GM23338 (cell line): Measurements from ENCODE around the gene CA12. TPM values are rescaled to one million over a fixed set of nuclear protein-coding genes. Genes with fewer than 3 reads are reported as not detected.

Experiments
- ATAC-seq: fragments of 200-7000 bp; cut with Tn5 transposase; 3 replicates; pipeline ENCODE4 v1.9.1; 2020
- DNase-seq: peaks from one replicate; pipeline ENCODE4 v3.0.0-alpha.2; 2015; ENCODE audit warnings: low spot score
- H2AFZ ChIP-seq: fragments of 200-600 bp; sonication (generic); 2 replicates; pipeline ENCODE4 v1.8.0; 2016; ENCODE audit warnings: antibody characterized with exemption, mild to moderate bottlenecking, moderate library complexity
- H3F3A ChIP-seq: fragments of 200-600 bp; sonication (generic); replicated peaks from 2 replicates; pipeline ENCODE4 v1.8.0; 2017; ENCODE audit warnings: antibody characterized with exemption, mixed run types, low read depth
- H3K27ac ChIP-seq: fragments of 200-600 bp; sonication (generic); 2 replicates; pipeline ENCODE4 v1.6.1; 2016; ENCODE audit warnings: low read depth
- H3K27me3 ChIP-seq: fragments of 200-600 bp; sonication (generic); 2 replicates; pipeline ENCODE4 v1.8.0; 2016; ENCODE audit warnings: mild to moderate bottlenecking, mixed run types, moderate library complexity; ENCODE audit not compliant: insufficient read depth
- H3K36me3 ChIP-seq: fragments of 200-600 bp; sonication (generic); 2 replicates; pipeline ENCODE4 v1.8.0; 2016; ENCODE audit warnings: mild to moderate bottlenecking; ENCODE audit not compliant: insufficient read depth
- H3K4me1 ChIP-seq: fragments of 200-600 bp; sonication (generic); 2 replicates; pipeline ENCODE4 v1.8.0; 2016; ENCODE audit warnings: mild to moderate bottlenecking, moderate library complexity; ENCODE audit not compliant: insufficient read depth
- H3K4me2 ChIP-seq: fragments of 200-600 bp; sonication (generic); 2 replicates; pipeline ENCODE4 v1.7.1; 2017; ENCODE audit warnings: mixed run types
- H3K4me3 ChIP-seq: fragments of 200-600 bp; sonication (generic); 2 replicates; pipeline ENCODE4 v1.6.1; 2016; ENCODE audit warnings: mixed run types
- H3K79me2 ChIP-seq: fragments of 200-600 bp; sonication (generic); replicated peaks from 2 replicates; pipeline ENCODE4 v1.8.0; 2017; ENCODE audit warnings: mild to moderate bottlenecking; ENCODE audit not compliant: insufficient read depth
- H3K9me2 ChIP-seq: fragments of 200-600 bp; sonication (generic); 2 replicates; pipeline ENCODE4 v1.8.0; 2017; ENCODE audit not compliant: insufficient read depth
- H4K20me1 ChIP-seq: fragments of 200-600 bp; sonication (generic); replicated peaks from 2 replicates; pipeline ENCODE4 v1.8.0; 2017; ENCODE audit warnings: mild to moderate bottlenecking; ENCODE audit not compliant: insufficient read depth
- H3K27ac Mint-ChIP-seq: 2 replicates; pipeline ENCODE4 v1.8.0; 2020; ENCODE audit warnings: inconsistent platforms, mild to moderate bottlenecking, moderate library complexity, mixed read lengths
- H3K27me3 Mint-ChIP-seq: 3 replicates; pipeline ENCODE4 v1.8.0; 2022; ENCODE audit warnings: low read depth, mild to moderate bottlenecking, moderate library complexity, mixed read lengths, inconsistent platforms; ENCODE audit not compliant: insufficient read depth, poor library complexity
- H3K36me3 Mint-ChIP-seq: 3 replicates; pipeline ENCODE4 v1.8.0; 2021; ENCODE audit warnings: low read depth, mild to moderate bottlenecking, inconsistent platforms, moderate library complexity, mixed read lengths
- H3K4me1 Mint-ChIP-seq: 3 replicates; pipeline ENCODE4 v1.8.0; 2020; ENCODE audit warnings: mild to moderate bottlenecking, inconsistent platforms, mixed read lengths
- H3K4me3 Mint-ChIP-seq: 3 replicates; pipeline ENCODE4 v1.8.0; 2021; ENCODE audit warnings: moderate library complexity, mild to moderate bottlenecking, inconsistent platforms, mixed read lengths
- H3K9me3 Mint-ChIP-seq: 3 replicates; pipeline ENCODE4 v1.8.0; 2020; ENCODE audit warnings: moderate library complexity, mild to moderate bottlenecking, inconsistent platforms, mixed read lengths
- EZH2phosphoT487 ChIP-seq: fragments of 200-600 bp; sonication (generic); IDR thresholded peaks from one replicate; pipeline ENCODE4 v1.8.1; 2018; ENCODE audit warnings: antibody characterized with exemption; ENCODE audit not compliant: unreplicated experiment
- JUNB ChIP-seq: IDR thresholded peaks from one replicate; pipeline ENCODE4 v1.6.1; 2016; ENCODE audit warnings: antibody characterized with exemption; ENCODE audit not compliant: unreplicated experiment
- POLR2AphosphoS5 ChIP-seq: IDR thresholded peaks from 2 replicates; pipeline ENCODE4 v1.6.1; 2016; ENCODE audit warnings: antibody characterized with exemption, low read depth
- STAT1 ChIP-seq: IDR thresholded peaks from one replicate; pipeline ENCODE4 v1.6.1; 2016; ENCODE audit warnings: antibody characterized with exemption; ENCODE audit not compliant: unreplicated experiment
- polyA plus RNA-seq: library from polyadenylated mRNA; unstranded; fragments of >200 nt; fragmentation: Nextera tagmentation; extraction: Ambion mirVana; gene quantifications from 2 replicates; pipeline ENCODE4 v1.2.1, GENCODE V29; 2016
- total RNA-seq: library from RNA; depleted of rRNA; stranded (reverse); fragments of >200 nt; shearing (Covaris generic); gene quantifications from 2 replicates; pipeline ENCODE4 v1.2.3, GENCODE V29; 2014
- TF ChIP-seq, protein P1 (sequence below): IDR thresholded peaks from 2 replicates; pipeline ENCODE4 v1.6.1; 2016; ENCODE audit warnings: antibody characterized with exemption
- TF ChIP-seq, protein P2 (sequence below), 2 experiments: fragments of 200-600 bp in 1 of 2; sonication (generic) in 1 of 2; conservative IDR thresholded peaks; 2 replicates each; pipeline versions ENCODE4 v1.5.1 to v1.6.1; 2016 to 2017; ENCODE audit warnings: antibody characterized with exemption in 2 of 2, low read depth in 2 of 2, mild to moderate bottlenecking in 2 of 2, moderate library complexity in 1 of 2
- TF ChIP-seq, protein P3 (sequence below): fragments of 250-450 bp; sonication (Bioruptor Pico); IDR thresholded peaks from 2 replicates; pipeline ENCODE4 v1.5.0; 2020; ENCODE audit warnings: mild to moderate bottlenecking, moderate library complexity

Gene CA12
- total and polyA plus RNA-seq, 2 experiments from 2014 or later = 2.9 to 5.2 TPM

DNA sequence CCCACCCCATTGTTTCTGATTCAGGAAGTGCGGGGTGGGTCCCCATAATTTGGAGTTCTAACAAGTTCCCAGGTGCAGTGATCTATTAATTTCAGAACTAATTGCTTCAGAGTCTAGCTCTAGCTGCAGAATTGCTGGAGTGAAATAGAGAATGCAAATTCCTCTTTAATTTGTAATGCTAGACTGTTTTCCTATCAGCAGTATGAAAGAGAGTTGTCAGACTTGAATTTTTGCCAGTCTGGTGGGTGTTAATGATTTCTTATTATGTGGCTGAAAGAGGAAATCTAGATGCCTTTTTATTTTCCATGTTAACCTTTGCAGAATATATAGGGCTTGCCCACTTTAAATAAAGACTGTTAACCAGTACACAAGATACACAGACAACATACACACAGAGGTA lies 80.6 kb downstream of the CA12 start:
- no peak for DNase-seq
- Mint-ChIP-seq H3K27ac (no peak overlapping the region), H3K4me1 (peaks cover 14% of the 10 kb centered on the region), H3K9me3 (no peaks in the 10 kb centered on the region), H3K36me3 (peaks cover 28% of the 10 kb centered on the region; the same call in 2 of the 3 replicates), H3K27me3 (no peaks in the 10 kb centered on the region), H3K4me3 (no peak overlapping the region)
- no peaks in the 10 kb centered on the region for H3K36me3 ChIP-seq
- no peak for ATAC-seq
- no peak overlapping the region for H2AFZ ChIP-seq
- no peaks in the 10 kb centered on the region for H3K79me2 ChIP-seq
- TF ChIP-seq, protein P1, sequence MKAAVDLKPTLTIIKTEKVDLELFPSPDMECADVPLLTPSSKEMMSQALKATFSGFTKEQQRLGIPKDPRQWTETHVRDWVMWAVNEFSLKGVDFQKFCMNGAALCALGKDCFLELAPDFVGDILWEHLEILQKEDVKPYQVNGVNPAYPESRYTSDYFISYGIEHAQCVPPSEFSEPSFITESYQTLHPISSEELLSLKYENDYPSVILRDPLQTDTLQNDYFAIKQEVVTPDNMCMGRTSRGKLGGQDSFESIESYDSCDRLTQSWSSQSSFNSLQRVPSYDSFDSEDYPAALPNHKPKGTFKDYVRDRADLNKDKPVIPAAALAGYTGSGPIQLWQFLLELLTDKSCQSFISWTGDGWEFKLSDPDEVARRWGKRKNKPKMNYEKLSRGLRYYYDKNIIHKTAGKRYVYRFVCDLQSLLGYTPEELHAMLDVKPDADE = no peak
- TF ChIP-seq STAT1 = no peak
- H3K4me3 ChIP-seq = no peak overlapping the region
- H3K4me2 ChIP-seq = no peak overlapping the region
- no peak overlapping the region for H3K27ac ChIP-seq
- H3K9me2 ChIP-seq = no peaks in the 10 kb centered on the region
- no peaks in the 10 kb centered on the region for H4K20me1 ChIP-seq
- no peaks in the 10 kb centered on the region for H3K4me1 ChIP-seq
- H3F3A ChIP-seq = no peaks in the 10 kb centered on the region
- no peaks in the 10 kb centered on the region for H3K27me3 ChIP-seq

DNA sequence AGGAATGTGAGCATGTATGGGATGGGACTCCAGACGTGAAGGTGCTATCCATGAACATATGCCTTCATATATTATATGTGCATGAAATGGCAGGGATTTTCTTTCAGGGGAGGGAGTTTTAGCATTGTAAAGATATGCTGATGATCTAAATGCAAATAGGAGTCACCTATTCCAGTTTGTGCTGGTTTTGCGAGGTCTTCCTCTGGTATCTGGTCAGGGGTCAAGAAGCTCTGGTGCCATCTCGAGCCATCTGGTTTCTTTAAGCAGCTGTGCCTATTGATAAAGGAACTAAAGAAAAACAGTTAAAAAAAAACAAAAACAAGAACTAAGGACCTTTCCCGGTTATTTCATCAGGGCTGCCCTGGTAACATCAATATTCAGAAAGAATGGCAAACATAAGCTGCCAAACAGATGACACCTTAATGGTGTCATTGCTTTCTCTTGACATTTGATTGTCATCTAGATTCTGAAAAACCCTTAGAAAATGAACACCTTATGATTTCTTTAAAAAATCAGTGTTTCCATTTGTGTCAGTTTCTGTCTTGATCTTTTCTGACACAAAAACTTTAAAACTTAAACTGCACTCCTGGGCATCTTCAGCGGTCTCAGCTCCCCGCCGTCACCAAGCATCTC lies 81.6 kb downstream of the CA12 start:
- Mint-ChIP-seq H3K4me3 (no peak overlapping the region), H3K27me3 (no peaks in the 10 kb centered on the region), H3K4me1 (peaks cover 14% of the 10 kb centered on the region), H3K9me3 (no peaks in the 10 kb centered on the region), H3K27ac (no peak overlapping the region), H3K36me3 (peaks cover 28% of the 10 kb centered on the region; the same call in 2 of the 3 replicates)
- H3K4me3 ChIP-seq = no peak overlapping the region
- no peaks in the 10 kb centered on the region for H3K79me2 ChIP-seq
- no peak overlapping the region for H2AFZ ChIP-seq
- no peak overlapping the region for H3K27ac ChIP-seq
- ATAC-seq (no peak), DNase-seq (no peak)
- H3K9me2 ChIP-seq = no peaks in the 10 kb centered on the region
- H3K4me2 ChIP-seq = no peak overlapping the region
- no peaks in the 10 kb centered on the region for H3K36me3 ChIP-seq
- no peaks in the 10 kb centered on the region for H3K27me3 ChIP-seq
- no peaks in the 10 kb centered on the region for H4K20me1 ChIP-seq
- no peaks in the 10 kb centered on the region for H3F3A ChIP-seq
- H3K4me1 ChIP-seq = no peaks in the 10 kb centered on the region
- TF ChIP-seq, protein P2, sequence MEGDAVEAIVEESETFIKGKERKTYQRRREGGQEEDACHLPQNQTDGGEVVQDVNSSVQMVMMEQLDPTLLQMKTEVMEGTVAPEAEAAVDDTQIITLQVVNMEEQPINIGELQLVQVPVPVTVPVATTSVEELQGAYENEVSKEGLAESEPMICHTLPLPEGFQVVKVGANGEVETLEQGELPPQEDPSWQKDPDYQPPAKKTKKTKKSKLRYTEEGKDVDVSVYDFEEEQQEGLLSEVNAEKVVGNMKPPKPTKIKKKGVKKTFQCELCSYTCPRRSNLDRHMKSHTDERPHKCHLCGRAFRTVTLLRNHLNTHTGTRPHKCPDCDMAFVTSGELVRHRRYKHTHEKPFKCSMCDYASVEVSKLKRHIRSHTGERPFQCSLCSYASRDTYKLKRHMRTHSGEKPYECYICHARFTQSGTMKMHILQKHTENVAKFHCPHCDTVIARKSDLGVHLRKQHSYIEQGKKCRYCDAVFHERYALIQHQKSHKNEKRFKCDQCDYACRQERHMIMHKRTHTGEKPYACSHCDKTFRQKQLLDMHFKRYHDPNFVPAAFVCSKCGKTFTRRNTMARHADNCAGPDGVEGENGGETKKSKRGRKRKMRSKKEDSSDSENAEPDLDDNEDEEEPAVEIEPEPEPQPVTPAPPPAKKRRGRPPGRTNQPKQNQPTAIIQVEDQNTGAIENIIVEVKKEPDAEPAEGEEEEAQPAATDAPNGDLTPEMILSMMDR (conservative IDR thresholded peaks at IDR 0.05; ENCODE audit: low read depth in 2 of 2) = no peak
- TF ChIP-seq STAT1 (no peak), POLR2AphosphoS5 (no peak), JUNB (no peak), EZH2phosphoT487 (no peak)
- TF ChIP-seq, protein P3, sequence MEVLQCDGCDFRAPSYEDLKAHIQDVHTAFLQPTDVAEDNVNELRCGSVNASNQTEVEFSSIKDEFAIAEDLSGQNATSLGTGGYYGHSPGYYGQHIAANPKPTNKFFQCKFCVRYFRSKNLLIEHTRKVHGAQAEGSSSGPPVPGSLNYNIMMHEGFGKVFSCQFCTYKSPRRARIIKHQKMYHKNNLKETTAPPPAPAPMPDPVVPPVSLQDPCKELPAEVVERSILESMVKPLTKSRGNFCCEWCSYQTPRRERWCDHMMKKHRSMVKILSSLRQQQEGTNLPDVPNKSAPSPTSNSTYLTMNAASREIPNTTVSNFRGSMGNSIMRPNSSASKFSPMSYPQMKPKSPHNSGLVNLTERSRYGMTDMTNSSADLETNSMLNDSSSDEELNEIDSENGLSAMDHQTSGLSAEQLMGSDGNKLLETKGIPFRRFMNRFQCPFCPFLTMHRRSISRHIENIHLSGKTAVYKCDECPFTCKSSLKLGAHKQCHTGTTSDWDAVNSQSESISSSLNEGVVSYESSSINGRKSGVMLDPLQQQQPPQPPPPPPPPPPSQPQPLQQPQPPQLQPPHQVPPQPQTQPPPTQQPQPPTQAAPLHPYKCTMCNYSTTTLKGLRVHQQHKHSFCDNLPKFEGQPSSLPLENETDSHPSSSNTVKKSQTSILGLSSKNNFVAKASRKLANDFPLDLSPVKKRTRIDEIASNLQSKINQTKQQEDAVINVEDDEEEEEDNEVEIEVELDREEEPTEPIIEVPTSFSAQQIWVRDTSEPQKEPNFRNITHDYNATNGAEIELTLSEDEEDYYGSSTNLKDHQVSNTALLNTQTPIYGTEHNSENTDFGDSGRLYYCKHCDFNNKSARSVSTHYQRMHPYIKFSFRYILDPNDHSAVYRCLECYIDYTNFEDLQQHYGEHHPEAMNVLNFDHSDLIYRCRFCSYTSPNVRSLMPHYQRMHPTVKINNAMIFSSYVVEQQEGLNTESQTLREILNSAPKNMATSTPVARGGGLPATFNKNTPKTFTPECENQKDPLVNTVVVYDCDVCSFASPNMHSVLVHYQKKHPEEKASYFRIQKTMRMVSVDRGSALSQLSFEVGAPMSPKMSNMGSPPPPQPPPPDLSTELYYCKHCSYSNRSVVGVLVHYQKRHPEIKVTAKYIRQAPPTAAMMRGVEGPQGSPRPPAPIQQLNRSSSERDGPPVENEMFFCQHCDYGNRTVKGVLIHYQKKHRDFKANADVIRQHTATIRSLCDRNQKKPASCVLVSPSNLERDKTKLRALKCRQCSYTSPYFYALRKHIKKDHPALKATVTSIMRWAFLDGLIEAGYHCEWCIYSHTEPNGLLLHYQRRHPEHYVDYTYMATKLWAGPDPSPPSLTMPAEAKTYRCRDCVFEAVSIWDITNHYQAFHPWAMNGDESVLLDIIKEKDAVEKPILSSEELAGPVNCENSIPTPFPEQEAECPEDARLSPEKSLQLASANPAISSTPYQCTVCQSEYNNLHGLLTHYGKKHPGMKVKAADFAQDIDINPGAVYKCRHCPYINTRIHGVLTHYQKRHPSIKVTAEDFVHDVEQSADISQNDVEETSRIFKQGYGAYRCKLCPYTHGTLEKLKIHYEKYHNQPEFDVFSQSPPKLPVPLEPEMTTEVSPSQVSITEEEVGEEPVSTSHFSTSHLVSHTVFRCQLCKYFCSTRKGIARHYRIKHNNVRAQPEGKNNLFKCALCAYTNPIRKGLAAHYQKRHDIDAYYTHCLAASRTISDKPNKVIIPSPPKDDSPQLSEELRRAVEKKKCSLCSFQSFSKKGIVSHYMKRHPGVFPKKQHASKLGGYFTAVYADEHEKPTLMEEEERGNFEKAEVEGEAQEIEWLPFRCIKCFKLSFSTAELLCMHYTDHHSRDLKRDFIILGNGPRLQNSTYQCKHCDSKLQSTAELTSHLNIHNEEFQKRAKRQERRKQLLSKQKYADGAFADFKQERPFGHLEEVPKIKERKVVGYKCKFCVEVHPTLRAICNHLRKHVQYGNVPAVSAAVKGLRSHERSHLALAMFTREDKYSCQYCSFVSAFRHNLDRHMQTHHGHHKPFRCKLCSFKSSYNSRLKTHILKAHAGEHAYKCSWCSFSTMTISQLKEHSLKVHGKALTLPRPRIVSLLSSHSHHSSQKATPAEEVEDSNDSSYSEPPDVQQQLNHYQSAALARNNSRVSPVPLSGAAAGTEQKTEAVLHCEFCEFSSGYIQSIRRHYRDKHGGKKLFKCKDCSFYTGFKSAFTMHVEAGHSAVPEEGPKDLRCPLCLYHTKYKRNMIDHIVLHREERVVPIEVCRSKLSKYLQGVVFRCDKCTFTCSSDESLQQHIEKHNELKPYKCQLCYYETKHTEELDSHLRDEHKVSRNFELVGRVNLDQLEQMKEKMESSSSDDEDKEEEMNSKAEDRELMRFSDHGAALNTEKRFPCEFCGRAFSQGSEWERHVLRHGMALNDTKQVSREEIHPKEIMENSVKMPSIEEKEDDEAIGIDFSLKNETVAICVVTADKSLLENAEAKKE (CRISPR knock-in tag) = no peak
- TF ChIP-seq, protein P1 = no peak
